ENCODE results near the gene PLD1. TPM values are rescaled to one million over a fixed set of nuclear protein-coding genes. Genes with fewer than 3 reads are reported as not detected.

PLD1 gene
- total and polyA plus RNA-seq, 4 donors = 4.9 to 31.5 (median 18.6) TPM

- H3K36me3 ChIP-seq (ENCODE audit: control insufficient read depth in 4 of 4, insufficient read depth in 3 of 4, low read depth in 1 of 4, low read length in 3 of 4) = peaks cover 0 to 28% (median 24%) of the 10 kb centered on the region in 4 donors
Measured at GRCh38 chr3:171598990-171599389, 211.3 kb downstream of the PLD1 start.

GRCh38 chr3:171592786-171593185 lies 217.5 kb downstream of the PLD1 start:
- Histone ChIP-seq H3K27me3 (ENCODE audit: control insufficient read depth in 4 of 4, insufficient read depth in 4 of 4, low read length in 3 of 4) (no peaks in the 10 kb centered on the region), H3K9me3 (ENCODE audit: control insufficient read depth in 4 of 4, low read length in 3 of 4) (no peaks in the 10 kb centered on the region), H3K27ac (ENCODE audit: low read depth in 1 of 2, low read length in 2 of 2) (no peak overlapping the region), H3K36me3 (ENCODE audit: control insufficient read depth in 4 of 4, insufficient read depth in 3 of 4, low read depth in 1 of 4, low read length in 3 of 4) (no peaks in the 10 kb centered on the region), H3K9ac (ENCODE audit: low read depth in 1 of 2, low read length in 2 of 2) (no peak overlapping the region), H3K4me3 (ENCODE audit: low read depth in 1 of 3, low read length in 3 of 3) (no peak overlapping the region), H3K4me1 (ENCODE audit: control insufficient read depth in 4 of 4, insufficient read depth in 4 of 4, low read length in 3 of 4) (no peaks in the 10 kb centered on the region)
- TF ChIP-seq YY1 (IDR thresholded peaks at IDR 0.05) = no peak
- TF ChIP-seq RXRA (IDR thresholded peaks at IDR 0.05) = no peak
- no peak for TF ChIP-seq FOXA2 (IDR thresholded peaks at IDR 0.05)
- TF ChIP-seq ATF3 (IDR thresholded peaks at IDR 0.05) = no peak
- TF ChIP-seq JUND (IDR thresholded peaks at IDR 0.05) = no peak
- TF ChIP-seq FOXA1 (IDR thresholded peaks at IDR 0.05) = no peak
- TF ChIP-seq REST (IDR thresholded peaks at IDR 0.05) = no peak
- TF ChIP-seq HNF4A (conservative IDR thresholded peaks at IDR 0.05) = no peak
- TF ChIP-seq CTCF (IDR thresholded peaks at IDR 0.05; ENCODE audit: low read depth, low read length, missing input control) = no peak
- TF ChIP-seq SP1 (IDR thresholded peaks at IDR 0.05) = no peak
- no peak for TF ChIP-seq NR2F2 (IDR thresholded peaks at IDR 0.05)
- no peak for TF ChIP-seq RAD21 (IDR thresholded peaks at IDR 0.05)
- no peak for TF ChIP-seq MAX (IDR thresholded peaks at IDR 0.05)
- TF ChIP-seq HNF4G (IDR thresholded peaks at IDR 0.05) = no peak
- no peak for TF ChIP-seq TAF1 (conservative IDR thresholded peaks at IDR 0.05)
- no peak for TF ChIP-seq GABPA (IDR thresholded peaks at IDR 0.05 in 1 of 2, conservative IDR thresholded peaks at IDR 0.05 in 1 of 2)
- no peak for TF ChIP-seq ZBTB33 (IDR thresholded peaks at IDR 0.05)
- no peak for DNase-seq (ENCODE audit: low spot score)

More at GRCh38 chr3:171598990-171599389, 211.3 kb downstream of the PLD1 start:
- DNase-seq (ENCODE audit: low spot score) = no peak
- Histone ChIP-seq H3K9ac (ENCODE audit: low read depth in 1 of 2, low read length in 2 of 2) (no peak overlapping the region), H3K4me3 (ENCODE audit: low read depth in 1 of 3, low read length in 3 of 3) (no peak overlapping the region), H3K4me1 (ENCODE audit: control insufficient read depth in 4 of 4, insufficient read depth in 4 of 4, low read length in 3 of 4) (no peaks in the 10 kb centered on the region), H3K27me3 (ENCODE audit: control insufficient read depth in 4 of 4, insufficient read depth in 4 of 4, low read length in 3 of 4) (no peaks in the 10 kb centered on the region), H3K9me3 (ENCODE audit: control insufficient read depth in 4 of 4, low read length in 3 of 4) (no peaks in the 10 kb centered on the region), H3K27ac (ENCODE audit: low read depth in 1 of 2, low read length in 2 of 2) (no peak overlapping the region)
- WGBS = 94% methylated on average over 3 of the region's 3 CpGs
- TF ChIP-seq HNF4A (conservative IDR thresholded peaks at IDR 0.05) = no peak
- no peak for TF ChIP-seq YY1 (IDR thresholded peaks at IDR 0.05)
- no peak for TF ChIP-seq FOXA2 (IDR thresholded peaks at IDR 0.05)
- TF ChIP-seq HNF4G (IDR thresholded peaks at IDR 0.05) = no peak
- TF ChIP-seq EGR1 (IDR thresholded peaks at IDR 0.05; ENCODE audit: low read depth in 2 of 2) = no peak
